GM19238 (cell line): ENCODE results near the gene TBPL1.

ENCODE experiments used
- DNase-seq: peaks from one replicate; pipeline ENCODE4 v3.0.0; 2011; ENCODE audit warnings: low spot score; ENCODE audit not compliant: insufficient read length

TBPL1 gene

GRCh38 chr6:134005800-134006199 is 52.8 kb downstream of the TBPL1 start:
- no peak for DNase-seq

GRCh38 chr6:134007077-134007476 is 54.1 kb downstream of the TBPL1 start:
- DNase-seq = no peak

GRCh38 chr6:134009876-134010275 is 56.9 kb downstream of the TBPL1 start:
- DNase-seq = no peak

- no peak for DNase-seq
These were observed 57.4 kb downstream of the TBPL1 start for GRCh38 chr6:134010400-134010799.

GRCh38 chr6:134010974-134011373 is 58.0 kb downstream of the TBPL1 start:
- DNase-seq = no peak

GRCh38 chr6:134014588-134015137 is 61.6 kb downstream of the TBPL1 start:
- DNase-seq = no peak

GRCh38 chr6:134015719-134016557 is 62.9 kb downstream of the TBPL1 start:
- DNase-seq = no peak

GRCh38 chr6:134016558-134016814 is 63.5 kb downstream of the TBPL1 start:
- DNase-seq = no peak

- no peak for DNase-seq
These were observed 67.0 kb downstream of the TBPL1 start for GRCh38 chr6:134020071-134020470.

- DNase-seq = no peak
These were observed 67.5 kb downstream of the TBPL1 start for GRCh38 chr6:134020543-134020942.

- DNase-seq = no peak
These were observed 67.9 kb downstream of the TBPL1 start for GRCh38 chr6:134020968-134021367.

- DNase-seq = no peak
These were observed 68.5 kb downstream of the TBPL1 start for GRCh38 chr6:134021396-134022122.

GRCh38 chr6:134022650-134023049 is 69.6 kb downstream of the TBPL1 start:
- no peak for DNase-seq

- no peak for DNase-seq
These were observed 73.6 kb downstream of the TBPL1 start for GRCh38 chr6:134026597-134026996.

GRCh38 chr6:134028438-134028837 is 75.4 kb downstream of the TBPL1 start:
- DNase-seq = no peak

- DNase-seq = no peak
These were observed 76.8 kb downstream of the TBPL1 start for GRCh38 chr6:134029495-134030455.

GRCh38 chr6:134031696-134032255 is 78.8 kb downstream of the TBPL1 start:
- no peak for DNase-seq

GRCh38 chr6:134034478-134034877 is 81.5 kb downstream of the TBPL1 start:
- DNase-seq = no peak

- DNase-seq = no peak
These were observed 82.2 kb downstream of the TBPL1 start for GRCh38 chr6:134034961-134035822.

- no peak for DNase-seq
These were observed 82.8 kb downstream of the TBPL1 start for GRCh38 chr6:134035823-134036296.
